HG03558 (cell line): ENCODE data around the gene GNA12.
"Not testable (repeated sequence)": the region's sequence is repeated elsewhere in the genome, so short reads cannot be mapped to it uniquely, and the experiment has no call there.

Experiments used
- ATAC-seq: cut with Tn5 transposase; IDR thresholded peaks from one replicate; pipeline ENCODE4 v1.9.1; 2021; ENCODE audit warnings: moderate number of reproducible peaks; ENCODE audit not compliant: unreplicated experiment; ENCODE audit errors: extremely low read depth

The GNA12 gene

DNA sequence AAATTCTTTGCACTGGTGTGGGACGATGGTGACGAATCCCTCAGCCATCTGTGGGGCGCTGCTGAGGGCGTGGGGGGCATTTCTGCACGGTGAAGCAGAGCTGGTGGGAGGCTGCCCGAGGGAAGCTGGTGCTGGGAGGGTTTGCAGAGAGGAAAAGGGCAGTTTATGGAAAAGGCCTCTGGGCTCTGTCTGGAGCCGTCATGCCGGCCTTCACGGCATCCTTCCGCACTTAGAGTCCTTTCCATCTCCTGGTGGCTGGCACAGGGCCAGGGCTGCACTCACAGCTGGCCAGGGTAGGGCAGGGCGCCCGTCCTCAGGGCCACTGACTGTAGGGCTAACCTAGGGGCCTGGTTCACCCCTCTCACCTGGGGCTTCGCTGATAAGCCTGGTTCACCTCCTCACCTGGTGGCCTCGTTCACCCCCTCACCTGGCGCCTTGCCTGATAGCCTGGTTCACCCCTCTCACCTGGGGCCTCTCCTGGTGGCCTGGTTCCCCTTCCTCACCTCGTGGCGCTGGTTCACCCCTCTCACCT is 156.7 kb downstream of the GNA12 start:
- no peak for ATAC-seq

DNA sequence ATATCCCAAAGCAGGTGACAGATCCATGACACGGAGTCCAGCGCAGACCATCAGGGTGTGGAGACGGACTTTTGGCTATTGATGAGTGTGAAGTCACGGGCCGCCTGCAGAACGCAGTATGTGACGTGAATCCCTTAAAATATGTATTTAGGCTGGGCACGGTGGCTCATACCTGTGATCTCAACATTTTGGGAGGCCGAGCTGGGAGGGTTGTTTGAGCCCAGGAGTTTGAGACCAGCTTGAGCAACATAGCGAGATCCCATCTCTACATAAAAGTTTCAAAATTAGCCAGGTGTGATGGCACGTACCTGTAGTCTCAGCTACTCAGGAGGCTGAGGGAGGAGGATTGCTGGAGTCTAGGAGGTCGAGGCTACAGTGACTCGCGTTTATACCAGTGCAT is 158.0 kb downstream of the GNA12 start:
- ATAC-seq = no peak

DNA sequence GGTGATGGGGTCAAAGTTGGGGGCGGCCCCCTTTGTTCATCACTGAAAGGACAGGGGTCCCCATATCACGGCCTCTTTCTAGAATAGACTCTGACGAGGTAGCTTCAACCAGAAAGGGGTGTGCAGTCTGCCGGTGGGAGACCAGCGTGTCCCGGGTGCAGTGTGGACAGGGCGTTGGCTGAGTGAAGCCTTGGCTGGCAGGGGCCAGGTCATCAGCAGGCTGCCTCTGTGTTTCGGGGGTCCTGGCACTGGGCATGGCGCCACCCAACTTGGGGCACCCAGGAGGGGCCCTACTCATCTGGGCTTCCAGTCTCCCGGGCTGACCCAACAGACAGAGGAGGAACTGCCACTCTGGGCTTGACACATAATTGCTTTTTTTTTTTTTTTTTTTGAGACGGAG is 159.6 kb downstream of the GNA12 start:
- ATAC-seq = no peak

DNA sequence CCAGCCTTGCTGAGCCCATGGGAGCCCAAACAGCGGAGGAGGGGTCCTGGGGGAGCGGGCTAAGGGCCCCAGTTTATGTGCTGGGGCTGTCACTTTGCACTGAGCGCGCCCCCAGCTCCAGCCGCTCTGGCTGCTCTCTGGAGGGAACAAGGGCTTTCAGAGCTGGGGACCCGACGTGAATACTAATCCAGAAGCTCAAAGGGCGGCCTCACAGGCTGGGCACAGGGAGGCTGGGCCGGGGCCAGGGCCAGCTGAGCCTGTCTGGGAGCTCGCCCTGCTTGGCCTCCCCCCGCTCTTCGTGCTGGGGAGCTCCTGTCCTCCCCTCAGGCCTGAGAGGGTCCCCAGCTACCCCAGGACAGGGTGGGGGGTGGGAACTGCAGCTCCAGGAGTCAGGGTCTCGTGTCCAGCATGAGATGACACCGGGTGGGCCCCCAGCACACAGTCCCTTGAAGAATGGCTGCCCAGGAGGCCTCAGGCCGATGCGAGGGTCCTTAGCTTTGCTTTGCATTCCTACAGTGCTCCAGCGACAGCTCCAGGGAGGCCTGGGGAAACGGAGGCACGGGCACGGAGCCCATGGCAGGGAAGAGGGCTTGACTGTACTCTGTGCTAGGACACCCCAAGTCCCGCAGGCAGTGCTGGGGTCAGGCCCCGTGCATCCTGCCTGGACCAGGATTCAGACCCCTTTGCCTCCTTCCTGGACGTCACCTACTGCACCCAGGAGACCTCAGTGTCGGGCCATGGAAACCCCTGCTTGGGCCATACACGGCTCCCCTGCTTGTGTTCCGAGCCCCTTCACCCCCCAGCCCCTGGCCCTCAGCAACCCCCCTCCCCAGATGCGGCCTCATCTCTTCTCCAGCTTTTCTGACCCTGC is 161.9 kb downstream of the GNA12 start:
- ATAC-seq = no peak

DNA sequence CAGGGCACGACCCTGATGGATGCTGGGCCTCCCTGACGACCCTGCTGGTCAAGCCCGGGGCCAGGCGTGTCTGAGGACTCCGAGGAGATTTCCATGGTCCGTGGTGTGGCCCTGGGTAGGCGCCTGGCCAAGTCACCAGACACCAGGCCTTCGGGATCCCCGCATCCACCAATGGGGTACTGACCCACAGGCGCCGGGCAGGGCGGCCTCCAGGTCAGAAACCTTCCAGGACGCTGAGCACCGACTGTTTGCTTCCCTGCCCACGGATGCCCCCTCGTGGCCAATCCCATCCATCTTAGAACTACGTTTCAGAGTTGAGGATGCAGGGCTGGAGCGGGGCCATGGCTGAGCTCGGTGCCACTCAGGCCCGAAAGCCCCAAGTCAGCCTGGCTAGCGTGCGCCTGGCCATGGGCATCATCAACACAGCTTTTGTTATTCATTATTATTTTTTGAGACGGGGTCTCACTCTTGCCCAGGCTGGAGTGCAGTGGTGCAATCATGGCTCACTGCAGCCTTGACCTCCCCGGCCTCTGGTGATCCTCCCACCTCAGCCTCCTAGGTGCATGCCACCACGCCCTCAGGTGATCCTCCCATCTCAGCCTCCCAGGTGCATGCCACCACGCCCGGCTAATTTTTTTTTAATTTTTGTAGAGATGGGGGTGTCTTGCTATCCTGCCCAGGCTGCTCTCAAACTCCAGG is 163.2 kb downstream of the GNA12 start:
- no peak for ATAC-seq

DNA sequence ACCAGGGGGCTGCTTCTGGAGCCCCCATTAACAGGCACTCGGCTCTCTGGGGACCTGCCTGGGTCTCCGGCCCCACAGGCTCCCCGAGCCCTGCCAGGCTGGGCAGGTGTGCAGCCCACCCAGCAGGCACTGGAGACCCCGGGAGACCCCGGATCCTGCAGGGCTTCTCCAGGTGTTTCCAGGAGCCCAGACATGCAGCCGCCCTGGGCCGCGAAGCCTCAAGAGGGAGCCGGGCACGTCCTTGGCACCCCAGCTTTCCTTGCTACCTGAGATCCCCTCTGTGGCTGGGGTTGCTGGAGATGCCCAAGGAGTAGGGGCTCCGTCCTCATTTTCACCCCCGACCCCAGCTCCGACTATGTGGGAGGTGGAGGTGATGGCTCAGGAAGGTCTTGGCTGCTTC is 163.9 kb downstream of the GNA12 start:
- no peak for ATAC-seq

DNA sequence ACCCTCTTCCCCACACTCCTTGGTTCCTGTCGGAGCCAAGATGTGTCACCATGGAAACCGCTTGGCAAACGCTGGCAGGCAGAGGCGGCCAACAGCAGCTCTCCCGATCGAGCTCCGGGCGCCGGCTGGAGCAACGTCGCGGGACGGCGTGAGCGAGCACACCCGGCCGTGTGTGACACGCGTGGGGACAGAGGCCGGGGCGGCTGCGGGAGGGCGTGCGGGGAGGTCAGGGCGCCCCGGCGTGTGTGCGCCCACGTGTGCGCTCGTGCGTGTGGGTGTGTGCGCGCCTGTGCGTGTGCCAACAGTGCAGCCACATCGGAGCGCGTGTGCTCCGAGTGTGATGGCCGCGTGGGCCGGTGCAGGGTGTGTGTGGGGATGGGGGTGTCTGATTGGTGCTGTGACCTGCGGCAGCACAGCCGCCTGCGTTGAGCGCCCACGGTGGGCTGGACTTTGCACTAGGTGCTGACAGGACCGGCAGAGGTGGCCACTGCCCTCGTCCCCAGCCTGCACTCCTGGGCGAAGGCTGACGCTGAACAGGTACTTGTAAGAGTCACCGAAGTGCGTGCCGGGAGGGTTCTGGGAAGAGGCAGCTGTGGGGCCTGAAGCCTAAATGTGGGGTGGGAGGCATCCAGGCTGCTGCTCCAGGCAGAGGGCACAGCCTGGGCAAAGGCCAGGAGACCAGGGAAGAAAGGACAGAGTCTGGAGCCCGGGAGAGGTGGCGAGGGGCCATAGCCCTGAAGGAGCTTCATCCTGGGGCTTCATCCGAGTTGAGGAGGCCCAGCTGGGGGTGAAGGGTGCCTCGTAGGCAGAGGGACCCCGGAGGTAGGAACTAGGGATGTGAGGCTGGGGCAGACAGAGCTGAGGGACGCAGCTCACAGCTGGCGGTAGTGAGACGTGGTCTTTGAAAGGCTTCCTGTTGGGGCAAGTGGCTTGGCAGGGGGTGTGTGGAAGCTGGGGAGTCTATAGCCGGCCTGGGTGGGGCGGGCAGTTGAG is 164.7 kb downstream of the GNA12 start:
- not testable (repeated sequence) for ATAC-seq

DNA sequence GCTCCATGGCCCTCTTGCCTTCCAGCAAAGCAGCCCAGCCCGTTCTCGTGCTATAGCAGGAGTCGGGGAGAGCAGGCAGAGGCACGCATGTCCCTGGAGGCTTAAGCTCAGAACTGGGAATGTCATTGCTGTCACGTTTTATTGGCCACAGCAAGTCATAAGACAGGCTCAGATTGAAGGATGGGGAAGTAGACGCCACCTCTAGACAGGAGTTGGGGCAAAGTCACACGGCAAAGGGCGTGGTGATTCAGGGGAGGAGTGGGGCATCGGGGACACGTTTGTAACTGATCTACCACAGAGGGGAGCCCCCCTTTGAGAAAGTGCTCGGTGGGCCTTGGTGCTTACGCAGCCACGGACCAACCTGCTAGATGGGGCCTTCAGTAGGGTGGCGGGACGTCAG is 165.7 kb downstream of the GNA12 start:
- ATAC-seq = not testable (repeated sequence)
